ENCODE results near the gene ZNF593.

The ZNF593 gene

GRCh38 chr1:26145041-26145959 is 24.4 kb upstream of the ZNF593 start (continued):
- TF ChIP-seq POU6F1 (CRISPR knock-in tag; IDR thresholded peaks at IDR 0.05; ENCODE audit: borderline replicate concordance, low read depth) = no peak

GRCh38 chr1:26145960-26146294 is 23.8 kb upstream of the ZNF593 start:
- TF ChIP-seq ZFP3 (CRISPR knock-in tag; IDR thresholded peaks at IDR 0.05) (no peak), RARB (CRISPR knock-in tag; IDR thresholded peaks at IDR 0.05) (no peak), TCF4 (CRISPR knock-in tag; IDR thresholded peaks at IDR 0.05; ENCODE audit: borderline replicate concordance) (no peak), ISL1 (CRISPR knock-in tag; IDR thresholded peaks at IDR 0.05) (no peak), ZNF565 (CRISPR knock-in tag; conservative IDR thresholded peaks at IDR 0.05; ENCODE audit: low read depth) (no peak), ZFP30 (CRISPR knock-in tag; IDR thresholded peaks at IDR 0.05) (no peak), ZNF70 (CRISPR knock-in tag; IDR thresholded peaks at IDR 0.05) (no peak), POU6F1 (CRISPR knock-in tag; IDR thresholded peaks at IDR 0.05; ENCODE audit: borderline replicate concordance, low read depth) (no peak), TOX (CRISPR knock-in tag; IDR thresholded peaks at IDR 0.05; ENCODE audit: borderline replicate concordance) (no peak), BACH2 (CRISPR knock-in tag; IDR thresholded peaks at IDR 0.05; ENCODE audit: borderline replicate concordance) (no peak), SNAI2 (CRISPR knock-in tag; IDR thresholded peaks at IDR 0.05) (no peak), ESRRG (CRISPR knock-in tag; IDR thresholded peaks at IDR 0.05) (no peak), CSDC2 (CRISPR knock-in tag; IDR thresholded peaks at IDR 0.05) (no peak), ZC3H10 (CRISPR knock-in tag; IDR thresholded peaks at IDR 0.05) (no peak), ZNF8 (CRISPR knock-in tag; IDR thresholded peaks at IDR 0.05) (no peak), ARNTL (CRISPR knock-in tag; IDR thresholded peaks at IDR 0.05; ENCODE audit: borderline replicate concordance, low read depth) (no peak)
- no peak for ATAC-seq

- no peak for ATAC-seq
These were observed 20.8 kb upstream of the ZNF593 start for GRCh38 chr1:26148887-26149286.

More at GRCh38 chr1:26148887-26149286, 20.8 kb upstream of the ZNF593 start:
- TF ChIP-seq TSHZ2 (CRISPR knock-in tag; IDR thresholded peaks at IDR 0.05) (no peak), ZFP30 (CRISPR knock-in tag; IDR thresholded peaks at IDR 0.05) (no peak), TCF4 (CRISPR knock-in tag; IDR thresholded peaks at IDR 0.05; ENCODE audit: borderline replicate concordance) (no peak), SNAI2 (CRISPR knock-in tag; IDR thresholded peaks at IDR 0.05) (no peak), RARB (CRISPR knock-in tag; IDR thresholded peaks at IDR 0.05) (no peak), ESRRG (CRISPR knock-in tag; IDR thresholded peaks at IDR 0.05) (no peak), PPARA (CRISPR knock-in tag; IDR thresholded peaks at IDR 0.05; ENCODE audit: borderline replicate concordance) (no peak), POU6F1 (CRISPR knock-in tag; IDR thresholded peaks at IDR 0.05; ENCODE audit: borderline replicate concordance, low read depth) (no peak), CREB5 (CRISPR knock-in tag; IDR thresholded peaks at IDR 0.05; ENCODE audit: low read depth) (no peak), ARNTL (CRISPR knock-in tag; IDR thresholded peaks at IDR 0.05; ENCODE audit: borderline replicate concordance, low read depth) (no peak), ZFP3 (CRISPR knock-in tag; IDR thresholded peaks at IDR 0.05) (no peak), ZNF565 (CRISPR knock-in tag; conservative IDR thresholded peaks at IDR 0.05; ENCODE audit: low read depth) (no peak)
